Heart left ventricle (tissue), 16 donors: ENCODE data around the gene ERN1. TPM values are rescaled to one million over a fixed set of nuclear protein-coding genes. Genes with fewer than 3 reads are reported as not detected.

Source experiments
- ATAC-seq, 4 donors: fragments of 200-7000 bp; cut with Tn5 transposase; one replicate each; pipeline ENCODE4 v1.9.1; 2020 to 2022; ENCODE audit warnings: moderate library complexity in 4 of 4, mild to moderate bottlenecking in 3 of 4, moderate number of reproducible peaks in 1 of 4
- DNase-seq, 5 donors: peaks; one replicate each; pipeline ENCODE4 v3.0.0-alpha.2; 2020
- H3K27ac ChIP-seq, 12 donors: fragments of 200-600 bp; sonication (generic) in 4 of 12; one replicate each; pipeline versions ENCODE4 v1.5.0 to v1.8.0; 2016 to 2022; ENCODE audit warnings: mild to moderate bottlenecking in 2 of 12
- H3K27me3 ChIP-seq, 9 donors: fragments of 200-600 bp; sonication (generic) in 2 of 9; one replicate each; pipeline versions ENCODE4 v1.5.1 to v1.8.0; 2016 to 2022; ENCODE audit warnings: mild to moderate bottlenecking in 3 of 9
- H3K36me3 ChIP-seq, 9 donors: fragments of 200-600 bp; sonication (generic) in 2 of 9; one replicate each; pipeline versions ENCODE4 v1.5.0 to v1.8.0; 2018 to 2022; ENCODE audit warnings: mild to moderate bottlenecking in 2 of 9
- H3K4me1 ChIP-seq, 12 donors: fragments of 200-600 bp; sonication (generic) in 4 of 12; one replicate each; pipeline versions ENCODE4 v1.5.0 to v1.8.0; 2016 to 2022; ENCODE audit warnings: mild to moderate bottlenecking in 3 of 12
- H3K4me3 ChIP-seq, 12 donors: fragments of 200-600 bp; sonication (generic) in 4 of 12; one replicate each; pipeline versions ENCODE4 v1.5.0 to v1.8.0; 2017 to 2022; ENCODE audit warnings: mild to moderate bottlenecking in 9 of 12, moderate library complexity in 4 of 12
- H3K9me3 ChIP-seq, 12 donors: fragments of 200-600 bp; sonication (generic) in 4 of 12; one replicate each; pipeline versions ENCODE4 v1.5.0 to v1.8.0; 2016 to 2022; ENCODE audit warnings: mild to moderate bottlenecking in 1 of 12
- POLR2A ChIP-seq, 2 donors: fragments of 450-650 bp; IDR thresholded peaks; one replicate each; pipeline ENCODE4 v1.6.1; 2017; ENCODE audit warnings: antibody characterized with exemption in 2 of 2, mild to moderate bottlenecking in 2 of 2, moderate library complexity in 2 of 2
- WGBS, 4 donors: extraction: QIAGEN DNeasy Blood & Tissue Kit in 2 of 4; methylation state at CpG; one replicate each; pipeline versions ENCODE4 v1.1.5 to v1.1.7; 2013 to 2018; 5-methylcytosine and 5-hydroxymethylcytosine counted together
- intact Hi-C, 10 donors: fragments of 100-400 bp; cut with DNase I; formaldehyde crosslinking; loops; one replicate each; pipeline versions ENCODE4 v1.11.1 to v1.14.2; 2022
- polyA plus RNA-seq, 2 donors: library from polyadenylated mRNA; stranded (reverse); fragments of 200-250 nt; gene quantifications; one replicate each; pipeline ENCODE4 v1.2.3, GENCODE V29; 2013
- total RNA-seq, 9 donors: library from RNA; depleted of rRNA in 2 of 9; stranded (reverse); fragments of >200 nt in 2 of 9; fragmentation: NEBNext Ultra II Directional in 3 of 9; extraction: Animal tissue kit (Norgen Biotek cat#: 25700) in 3 of 9; gene quantifications; one replicate each; pipeline versions ENCODE4 v1.1.0 to v1.2.4, GENCODE V29; 2016 to 2023
- TF ChIP-seq, protein P1 (sequence below), 12 donors: fragments of 200-600 bp; sonication (generic) in 4 of 12; IDR thresholded peaks; one replicate each; pipeline versions ENCODE4 v1.5.0 to v1.8.0; 2018 to 2022; ENCODE audit warnings: antibody characterized with exemption in 12 of 12, mild to moderate bottlenecking in 5 of 12
- donor health status: ischemic (EF 13 %, LVEDD 7.1; RV severe dilation, severe dysfunction).
- donor health status: healthy with polysubstance abuse.
- donor health status: DM: no; HTN: yes; CAD: no.
- donor health status: DM: no; HTN: no; CAD: no.
- donor health status: ischemic (EF 25% LVEDD 6.9; RV normal size, moderate dysfunction).
- donor health status: ischemic (EF 25% LVEDD 5.7; RV mildly dilated, moderate dysfunction).
- donor health status: healthy.
- donor health status: DM: yes; HTN: yes; CAD: no.
- donor health status: ischemic (EF 35%, LVEDD 5.7; RV mildly dilated, moderate dysfunction).
- donor health status: nonischemic (EF 11% LVEDD 7.7; RV severe dilation, severe dysfunction).
- donor health status: DM: yes; HTN: yes; CAD: no.
- donor health status: PGD.
- donor health status: ischemic (EF 29% LVEDD 5.4; RV normal size, mild dysfunction).
- donor health status: nonischemic (EF 23%, LVEDD 6.1; RV moderate dilation, normal function).

ERN1 gene
- total and polyA plus RNA-seq, 11 donors, result 1.5 to 18.7 (median 7.4) TPM

DNA sequence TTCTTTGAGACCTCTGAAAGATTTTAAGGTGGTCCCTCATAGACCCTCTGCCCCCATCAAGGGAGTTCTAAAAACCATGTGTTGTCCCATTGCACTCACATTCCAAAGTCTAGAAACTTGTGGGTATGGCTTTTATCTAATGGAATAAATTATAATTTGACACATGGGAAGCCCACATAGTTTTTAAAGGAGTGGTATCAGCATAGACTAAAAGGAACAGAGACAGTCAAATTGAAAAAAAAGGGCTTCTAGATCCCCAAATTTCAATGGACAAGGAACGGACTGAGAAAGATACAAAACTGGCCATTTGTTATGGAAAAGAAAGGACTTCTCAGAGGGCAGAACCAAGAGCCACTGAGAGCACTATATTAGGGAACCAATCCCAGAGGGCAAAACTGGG lies 60.8 kb downstream of the ERN1 start:
- 96 to 100% (median 98%) methylated on average over 1 of the region's 1 CpG for WGBS, 4 donors

GRCh38 chr17:64067657-64068056 lies 62.3 kb downstream of the ERN1 start:
- peak overlapping the region in 1 of 12 donors; percentile 66 for H3K27ac ChIP-seq
- peaks cover 0 to 24% (median 0%) of the 10 kb centered on the region in 12 donors for H3K4me1 ChIP-seq

More for the DNA sequence above, 60.8 kb downstream of the ERN1 start:
- no peak overlapping the region for H3K27ac ChIP-seq
- TF ChIP-seq, protein P1, sequence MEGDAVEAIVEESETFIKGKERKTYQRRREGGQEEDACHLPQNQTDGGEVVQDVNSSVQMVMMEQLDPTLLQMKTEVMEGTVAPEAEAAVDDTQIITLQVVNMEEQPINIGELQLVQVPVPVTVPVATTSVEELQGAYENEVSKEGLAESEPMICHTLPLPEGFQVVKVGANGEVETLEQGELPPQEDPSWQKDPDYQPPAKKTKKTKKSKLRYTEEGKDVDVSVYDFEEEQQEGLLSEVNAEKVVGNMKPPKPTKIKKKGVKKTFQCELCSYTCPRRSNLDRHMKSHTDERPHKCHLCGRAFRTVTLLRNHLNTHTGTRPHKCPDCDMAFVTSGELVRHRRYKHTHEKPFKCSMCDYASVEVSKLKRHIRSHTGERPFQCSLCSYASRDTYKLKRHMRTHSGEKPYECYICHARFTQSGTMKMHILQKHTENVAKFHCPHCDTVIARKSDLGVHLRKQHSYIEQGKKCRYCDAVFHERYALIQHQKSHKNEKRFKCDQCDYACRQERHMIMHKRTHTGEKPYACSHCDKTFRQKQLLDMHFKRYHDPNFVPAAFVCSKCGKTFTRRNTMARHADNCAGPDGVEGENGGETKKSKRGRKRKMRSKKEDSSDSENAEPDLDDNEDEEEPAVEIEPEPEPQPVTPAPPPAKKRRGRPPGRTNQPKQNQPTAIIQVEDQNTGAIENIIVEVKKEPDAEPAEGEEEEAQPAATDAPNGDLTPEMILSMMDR (IDR thresholded peaks at IDR 0.05), result no peak
- no peak for TF ChIP-seq POLR2A (IDR thresholded peaks at IDR 0.05)
- peaks cover 5 to 87% (median 63%) of the 10 kb centered on the region in 9 donors for H3K36me3 ChIP-seq
- intact Hi-C loops, result loop anchor here in 4 of 10 donors (10.0 kb wide), 2 partner anchors 66 to 216 kb away; partner anchors contain the start of gene ERN1 (in 4 of the 4)
- ATAC-seq, result no peak
- peaks cover 0 to 17% (median 0%) of the 10 kb centered on the region in 12 donors for H3K4me1 ChIP-seq
- no peaks in the 10 kb centered on the region for H3K27me3 ChIP-seq
- no peak overlapping the region for H3K4me3 ChIP-seq
- H3K9me3 ChIP-seq, result peaks cover 0 to 19% (median 14%) of the 10 kb centered on the region in 12 donors
- DNase-seq, result no peak

GRCh38 chr17:64066716-64067115 lies 63.2 kb downstream of the ERN1 start:
- peaks cover 5 to 81% (median 61%) of the 10 kb centered on the region in 9 donors for H3K36me3 ChIP-seq
- 91 to 96% (median 93%) methylated on average over 7 of the region's 7 CpGs for WGBS, 4 donors
- ATAC-seq, result no peak

More at GRCh38 chr17:64067657-64068056, 62.3 kb downstream of the ERN1 start:
- H3K4me3 ChIP-seq, result no peak overlapping the region
- TF ChIP-seq POLR2A (IDR thresholded peaks at IDR 0.05), result no peak
- TF ChIP-seq, protein P1 (IDR thresholded peaks at IDR 0.05), result no peak
- DNase-seq (no peak), ATAC-seq (no peak)
- H3K36me3 ChIP-seq, result peaks cover 5 to 86% (median 60%) of the 10 kb centered on the region in 9 donors
- peaks cover 0 to 19% (median 14%) of the 10 kb centered on the region in 12 donors for H3K9me3 ChIP-seq
- no peaks in the 10 kb centered on the region for H3K27me3 ChIP-seq
- intact Hi-C loops, result loop anchor here in 4 of 10 donors (10.0 kb wide), 2 partner anchors 67 to 217 kb away; partner anchors contain the start of gene ERN1 (in 4 of the 4)
- 89 to 94% (median 90%) methylated on average over 3 of the region's 3 CpGs for WGBS, 4 donors

DNA sequence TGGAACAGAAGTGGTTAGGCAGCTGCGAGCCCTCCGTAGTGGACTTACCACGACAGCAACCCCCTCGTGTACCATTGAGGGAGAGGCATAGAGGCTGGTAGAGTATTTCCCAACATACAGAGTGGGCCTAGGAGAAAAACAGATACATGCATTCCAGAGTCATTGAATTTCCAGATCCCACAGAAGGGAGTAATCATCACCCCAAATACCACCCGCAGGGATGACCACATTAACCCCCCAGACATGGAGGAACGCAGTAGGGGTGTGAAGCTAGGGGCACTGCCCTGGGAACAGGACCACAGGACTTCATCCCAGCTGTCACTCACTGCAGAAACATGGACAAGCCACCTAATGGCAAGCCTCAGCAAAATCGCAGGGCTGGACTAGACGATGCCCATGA lies 64.8 kb downstream of the ERN1 start:
- peaks cover 0 to 78% (median 54%) of the 10 kb centered on the region in 9 donors for H3K36me3 ChIP-seq
- peaks cover 0 to 19% (median 14%) of the 10 kb centered on the region in 12 donors for H3K9me3 ChIP-seq
- ATAC-seq (no peak), DNase-seq (no peak)
- H3K27me3 ChIP-seq, result no peaks in the 10 kb centered on the region
- H3K4me1 ChIP-seq, result peaks cover 0 to 47% (median 0%) of the 10 kb centered on the region in 12 donors
- no peak overlapping the region for H3K27ac ChIP-seq
- 91 to 95% (median 92%) methylated on average over 8 of the region's 8 CpGs for WGBS, 4 donors
- no peak overlapping the region for H3K4me3 ChIP-seq
- intact Hi-C loops, result loop anchor here in 4 of 10 donors (10.0 kb wide), 2 partner anchors 70 to 220 kb away; partner anchors contain the start of gene ERN1 (in 4 of the 4)
- no peak for TF ChIP-seq POLR2A (IDR thresholded peaks at IDR 0.05)
- TF ChIP-seq, protein P1 (IDR thresholded peaks at IDR 0.05), result no peak

More at GRCh38 chr17:64066716-64067115, 63.2 kb downstream of the ERN1 start:
- no peak for TF ChIP-seq POLR2A (IDR thresholded peaks at IDR 0.05)
- TF ChIP-seq, protein P1 (IDR thresholded peaks at IDR 0.05), result no peak
- no peaks in the 10 kb centered on the region for H3K27me3 ChIP-seq
- peak overlapping the region in 1 of 12 donors; percentile 66 for H3K27ac ChIP-seq
- intact Hi-C loops, result loop anchor here in 4 of 10 donors (10.0 kb wide), 2 partner anchors 68 to 218 kb away; partner anchors contain the start of gene ERN1 (in 4 of the 4)
- peaks cover 0 to 19% (median 14%) of the 10 kb centered on the region in 12 donors for H3K9me3 ChIP-seq
- DNase-seq, result no peak
- no peak overlapping the region for H3K4me3 ChIP-seq
- peaks cover 0 to 32% (median 0%) of the 10 kb centered on the region in 12 donors for H3K4me1 ChIP-seq
